ENCODE results near the gene AGMO.

DNA sequence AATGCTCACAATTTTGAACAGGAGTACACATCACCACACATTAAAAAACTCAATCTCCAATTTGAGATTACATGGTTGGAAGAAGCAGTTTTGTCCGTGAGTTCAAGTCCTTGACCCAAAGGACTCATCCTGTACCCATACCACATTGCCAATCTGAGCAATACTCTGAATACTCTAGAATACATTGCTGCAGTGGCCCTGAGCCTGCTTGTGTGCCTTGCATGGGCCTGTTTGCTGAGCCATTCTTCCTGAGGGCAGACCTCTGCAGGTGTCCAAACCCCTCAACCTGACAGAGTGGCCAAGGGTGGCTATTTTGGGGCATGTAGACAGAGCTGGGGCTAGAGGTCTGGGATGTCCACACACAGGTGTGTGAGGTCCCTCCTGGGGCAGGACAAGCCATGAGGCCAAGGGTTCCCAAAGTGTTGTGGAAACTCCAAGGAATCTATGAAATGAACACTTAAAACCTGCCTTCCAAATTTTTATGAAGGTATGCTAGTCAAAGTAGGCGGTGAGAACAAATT lies 15.5 kb downstream of the AGMO start:
- TF ChIP-seq POLR2AphosphoS5 (IDR thresholded peaks at IDR 0.05; ENCODE audit: low read depth, low read length), result no peak
- no peak for TF ChIP-seq TAF1 (IDR thresholded peaks at IDR 0.05; ENCODE audit: borderline replicate concordance, low read depth, low read length)
